Measurements from ENCODE around the gene FAM120AOS. TPM values are rescaled to one million over a fixed set of nuclear protein-coding genes. Genes with fewer than 3 reads are reported as not detected.

FAM120AOS gene
- 30.1 and 33.3 TPM in 2 replicates for polyA plus RNA-seq (2012; rRNA removed)
- polyA plus RNA-seq (2012; cell fraction: cytosol; rRNA removed): 35.4 and 37.5 TPM in 2 replicates
- polyA plus RNA-seq (2012; cell fraction: nucleus; rRNA removed): 19.4 and 21.9 TPM in 2 replicates

- peak within 1 kb of the TSS; percentile 77 to 91 for H3K4me3 ChIP-seq (ENCODE audit: low read depth in 2 of 2, low read length in 1 of 2)
- POLR2A ChIA-PET: interaction anchor here (0.6 to 1.6 kb wide), 3 partner anchors 21 to 579 kb away, joined by 4 to 6 read pairs (median 4); no protein-coding TSS in a partner anchor
- WGBS (ENCODE audit: low lambda C conversion rate): 0% methylated on average over 31 of the region's 34 CpGs
- peaks cover 6% of the 10 kb centered on the region for H3F3A ChIP-seq (replicated peaks; ENCODE audit: insufficient read depth)
- peaks cover 91% of the 10 kb centered on the region for H3K79me2 ChIP-seq (ENCODE audit: insufficient read depth)
- H3K27me3 ChIP-seq (ENCODE audit: insufficient read depth): no peaks in the 10 kb centered on the region
- no peaks in the 10 kb centered on the region for H3K9me2 ChIP-seq
- H3K4me1 ChIP-seq (ENCODE audit: control insufficient read depth in 1 of 2, insufficient read depth in 2 of 2, low read depth in 1 of 2, low read length in 1 of 2): peaks cover 5 to 10% of the 10 kb centered on the region in 2 experiments; a peak in 3 of 4 replicates
- no peak for TF ChIP-seq REST (IDR thresholded peaks at IDR 0.05; ENCODE audit: low read depth, low read length)
- TF ChIP-seq ELF1 (IDR thresholded peaks at IDR 0.05): peak; percentile 33; the same call in 1 of the 2 replicates
- TF ChIP-seq PBX3 (IDR thresholded peaks at IDR 0.05): peak; percentile 99
- TF ChIP-seq RCOR1 (IDR thresholded peaks at IDR 0.05; ENCODE audit: low read length): peak; percentile 19; the same call in 1 of the 2 replicates
- peak; percentile 42; the same call in 1 of the 2 replicates for TF ChIP-seq IRF3 (IDR thresholded peaks at IDR 0.05; ENCODE audit: low read depth, low read length)
- no peak for TF ChIP-seq EP300 (IDR thresholded peaks at IDR 0.05; ENCODE audit: borderline replicate concordance in 1 of 2, low read depth in 1 of 2, low read length in 1 of 2)
- 0 out of 2 replicates have a peak, but pooled peaks have one; percentile 27 for TF ChIP-seq GATA2 (CRISPR knock-in tag; IDR thresholded peaks at IDR 0.05)
- TF ChIP-seq CHD2 (IDR thresholded peaks at IDR 0.05; ENCODE audit: low read length, partially characterized antibody): peak; percentile 86
- peak; percentile 30; the same call in 1 of the 2 replicates for TF ChIP-seq POLR2AphosphoS5 (IDR thresholded peaks at IDR 0.05; ENCODE audit: low read depth, low read length)
- peak; percentile 52 for TF ChIP-seq TAF1 (IDR thresholded peaks at IDR 0.05; ENCODE audit: borderline replicate concordance, low read depth, low read length)
- peak; percentile 69; the same call in 1 of the 2 replicates for TF ChIP-seq YY1 (IDR thresholded peaks at IDR 0.05; ENCODE audit: low read depth)
- TF ChIP-seq NFIC (IDR thresholded peaks at IDR 0.05; ENCODE audit: borderline replicate concordance): peak; percentile 84
- TF ChIP-seq, protein P1, sequence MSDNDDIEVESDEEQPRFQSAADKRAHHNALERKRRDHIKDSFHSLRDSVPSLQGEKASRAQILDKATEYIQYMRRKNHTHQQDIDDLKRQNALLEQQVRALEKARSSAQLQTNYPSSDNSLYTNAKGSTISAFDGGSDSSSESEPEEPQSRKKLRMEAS (IDR thresholded peaks at IDR 0.05; ENCODE audit: low read depth): peak; percentile 81
- TF ChIP-seq FOXM1 (IDR thresholded peaks at IDR 0.05; ENCODE audit: low read depth): no peak
- TF ChIP-seq GABPA (IDR thresholded peaks at IDR 0.05; ENCODE audit: low read depth): peak; percentile 87
- H3K27ac ChIP-seq (ENCODE audit: low read depth in 2 of 2, low read length in 1 of 2): peak within 1 kb of the TSS; percentile 68 to 93
- peak within 1 kb of the TSS; percentile 83 for H3K4me2 ChIP-seq
- peak within 1 kb of the TSS; percentile 82 for H3K9ac ChIP-seq
- DNase-seq: peak; percentile 86
- H4K20me1 ChIP-seq (ENCODE audit: insufficient read depth): peaks cover 34% of the 10 kb centered on the region
- peaks cover 12% of the 10 kb centered on the region in 2 experiments for H3K36me3 ChIP-seq (replicated peaks in 1 of 2; ENCODE audit: control insufficient read depth in 1 of 2, insufficient read depth in 2 of 2, low read length in 1 of 2)
- H2AFZ ChIP-seq (ENCODE audit: low read depth): peak within 1 kb of the TSS; percentile 64
- CTCF ChIA-PET: interaction anchor here (1.0 to 5.6 kb wide), 2 partner anchors 112 to 128 kb away, joined by 3 to 26 read pairs; no protein-coding TSS in a partner anchor
- H3K9me3 ChIP-seq: no peaks in the 10 kb centered on the region
These were observed at the start of gene FAM120AOS for GRCh38 chr9:93453047-93453914. Gene FAM120AOS, minus strand, starts transcription at chr9:93453581. Its CDS starts 872 bp downstream, at chr9:93452709.
